H1 (cell line): ENCODE measurements around the gene WDR27. TPM values are rescaled to one million over a fixed set of nuclear protein-coding genes. Genes with fewer than 3 reads are reported as not detected.

Experiments
- CTCF ChIA-PET: fragments of 300-600 bp; sonication (Branson Sonifier 250); formaldehyde crosslinking; loops from one replicate; lab custom pipeline; 2021; ENCODE audit not compliant: partially characterized antibody; lab: Charles Lee
- POLR2A ChIA-PET: fragments of 300-600 bp; sonication (Branson Sonifier 250); formaldehyde crosslinking; loops from one replicate; lab custom pipeline; 2021; ENCODE audit warnings: inconsistent platforms; ENCODE audit not compliant: partially characterized antibody; lab: Charles Lee
- DNase-seq, 2 experiments: peaks; one replicate each; pipeline versions ENCODE4 v3.0.0 to v3.0.0-alpha.2; 2010 to 2022; ENCODE audit warnings: low spot score in 2 of 2, low read depth in 1 of 2, mixed read lengths in 1 of 2
- FAIRE-seq: peaks from 2 replicates; lab custom pipeline; 2011; peaks lifted over from hg19 to GRCh38; lab: Jason Lieb, UNC
- H2AFZ ChIP-seq: 2 replicates; pipeline ENCODE4 v1.8.1; 2012; ENCODE audit warnings: low read length, inconsistent platforms
- H2AK5ac ChIP-seq: 2 replicates; pipeline ENCODE4 v1.6.1; 2013; ENCODE audit warnings: low read depth, low read length
- H2BK120ac ChIP-seq: replicated peaks from 2 replicates; pipeline ENCODE3; 2013; ENCODE audit warnings: low read depth, low read length, inconsistent platforms
- H2BK12ac ChIP-seq: 2 replicates; pipeline ENCODE4 v1.6.1; 2013; ENCODE audit warnings: low read depth, low read length
- H2BK15ac ChIP-seq: 2 replicates; pipeline ENCODE4 v1.6.1; 2013; ENCODE audit warnings: low read length
- H2BK20ac ChIP-seq: 2 replicates; pipeline ENCODE4 v1.6.1; 2013; ENCODE audit warnings: low read length
- H2BK5ac ChIP-seq: 2 replicates; pipeline ENCODE4 v1.6.1; 2013; ENCODE audit warnings: low read depth, low read length
- H3K14ac ChIP-seq: 2 replicates; pipeline ENCODE4 v1.6.1; 2013; ENCODE audit warnings: inconsistent platforms; ENCODE audit not compliant: insufficient read length
- H3K18ac ChIP-seq: 2 replicates; pipeline ENCODE4 v1.6.1; 2013; ENCODE audit warnings: low read length; ENCODE audit errors: extremely low read depth
- H3K23ac ChIP-seq: 2 replicates; pipeline ENCODE4 v1.6.1; 2013; ENCODE audit warnings: inconsistent platforms; ENCODE audit not compliant: insufficient read length
- H3K23me2 ChIP-seq: 2 replicates; pipeline ENCODE4 v1.6.1; 2013; ENCODE audit warnings: low read depth, low read length
- H3K27ac ChIP-seq: 2 replicates; pipeline ENCODE4 v1.6.1; 2011; ENCODE audit warnings: low read depth, low read length, inconsistent platforms
- H3K27me3 ChIP-seq, 4 experiments: replicated peaks in 1 of 4; 1 replicate in 1 of 4; 2 replicates in 3 of 4; pipeline versions ENCODE4 v1.6.1 to v1.8.1; 2011 to 2013; ENCODE audit warnings: low read length in 3 of 4, mild to moderate bottlenecking in 3 of 4, inconsistent platforms in 2 of 4, mixed read lengths in 2 of 4, moderate library complexity in 1 of 4; ENCODE audit not compliant: control insufficient read depth in 3 of 4, insufficient read depth in 3 of 4; ENCODE audit errors: extremely low read depth in 1 of 4
- H3K36me3 ChIP-seq, 4 experiments: 2 replicates each; pipeline versions ENCODE4 v1.6.1 to v1.8.1; 2011 to 2013; ENCODE audit warnings: mild to moderate bottlenecking in 4 of 4, low read length in 3 of 4, moderate library complexity in 2 of 4, control low read depth in 1 of 4, inconsistent platforms in 1 of 4; ENCODE audit not compliant: insufficient read depth in 4 of 4, control insufficient read depth in 2 of 4
- H3K4ac ChIP-seq: replicated peaks from 2 replicates; pipeline ENCODE3; 2013; ENCODE audit warnings: low read length, low read depth, mixed read lengths, inconsistent platforms; ENCODE audit not compliant: insufficient read length
- H3K4me1 ChIP-seq, 4 experiments: replicated peaks in 1 of 4; 1 replicate in 1 of 4; 2 replicates in 3 of 4; pipeline versions ENCODE4 v1.6.1 to v1.8.1; 2011 to 2013; ENCODE audit warnings: low read length in 3 of 4, inconsistent platforms in 2 of 4, mixed read lengths in 1 of 4; ENCODE audit not compliant: insufficient read depth in 4 of 4, control insufficient read depth in 3 of 4
- H3K4me2 ChIP-seq, 2 experiments: 2 replicates each; pipeline versions ENCODE4 v1.6.1 to v1.8.1; 2011 to 2013; ENCODE audit warnings: low read depth in 2 of 2, low read length in 2 of 2, control low read depth in 1 of 2, inconsistent platforms in 1 of 2, mild to moderate bottlenecking in 1 of 2; ENCODE audit not compliant: insufficient read depth in 1 of 2
- H3K4me3 ChIP-seq, 4 experiments: fragments of 200-600, 300-600 bp in 1 of 4; sonication (generic), shearing (Covaris generic), sonication (Bioruptor Twin) in 1 of 4; 2 replicates each; pipeline versions ENCODE4 v1.5.1 to v1.8.1; 2011 to 2016; ENCODE audit warnings: low read length in 4 of 4, low read depth in 3 of 4, control low read depth in 2 of 4, inconsistent platforms in 2 of 4, mild to moderate bottlenecking in 2 of 4, mixed read lengths in 1 of 4, moderate library complexity in 1 of 4; ENCODE audit not compliant: insufficient read depth in 2 of 4; ENCODE audit errors: extremely low read depth in 1 of 4
- H3K56ac ChIP-seq: replicated peaks from 2 replicates; pipeline ENCODE3; 2013; ENCODE audit warnings: low read depth, mild to moderate bottlenecking, mixed read lengths, low read length, inconsistent platforms; ENCODE audit not compliant: insufficient read length
- H3K79me1 ChIP-seq: 2 replicates; pipeline ENCODE4 v1.6.1; 2013; ENCODE audit warnings: low read depth, low read length, control low read depth
- H3K79me2 ChIP-seq, 2 experiments: 2 replicates each; pipeline versions ENCODE4 v1.6.1 to v1.8.1; 2012 to 2013; ENCODE audit warnings: low read length in 2 of 2, mild to moderate bottlenecking in 2 of 2, inconsistent platforms in 1 of 2; ENCODE audit not compliant: insufficient read depth in 2 of 2, control insufficient read depth in 1 of 2
- H3K9ac ChIP-seq, 4 experiments: replicated peaks in 1 of 4; 1 replicate in 1 of 4; 2 replicates in 3 of 4; pipeline versions ENCODE4 v1.6.1 to v1.8.1; 2011 to 2013; ENCODE audit warnings: low read depth in 3 of 4, low read length in 3 of 4, control low read depth in 2 of 4, mild to moderate bottlenecking in 2 of 4, moderate library complexity in 2 of 4, inconsistent platforms in 1 of 4; ENCODE audit errors: extremely low read depth in 1 of 4
- H3K9me3 ChIP-seq, 2 experiments: 2 replicates each; pipeline versions ENCODE4 v1.6.1 to v1.8.1; 2012 to 2013; ENCODE audit warnings: mild to moderate bottlenecking in 2 of 2, moderate library complexity in 2 of 2, control low read depth in 1 of 2, inconsistent platforms in 1 of 2, low read depth in 1 of 2, low read length in 1 of 2, mixed read lengths in 1 of 2; ENCODE audit not compliant: insufficient read depth in 2 of 2
- H4K20me1 ChIP-seq, 2 experiments: replicated peaks in 1 of 2; 2 replicates each; pipeline versions ENCODE3 to v1.8.1; 2011 to 2013; ENCODE audit warnings: inconsistent platforms in 2 of 2, low read length in 2 of 2, mild to moderate bottlenecking in 1 of 2; ENCODE audit not compliant: insufficient read depth in 2 of 2, control insufficient read depth in 1 of 2
- H4K5ac ChIP-seq: 2 replicates; pipeline ENCODE4 v1.6.1; 2013; ENCODE audit warnings: low read length, low read depth, mixed read lengths, inconsistent platforms; ENCODE audit not compliant: insufficient read length
- H4K8ac ChIP-seq: 2 replicates; pipeline ENCODE4 v1.8.0; 2013; ENCODE audit warnings: mild to moderate bottlenecking, moderate library complexity, low read length, inconsistent platforms; ENCODE audit not compliant: insufficient read depth; ENCODE audit errors: extremely low read depth
- H4K91ac ChIP-seq: replicated peaks from 2 replicates; pipeline ENCODE3; 2013; ENCODE audit warnings: low read length, mixed read lengths, inconsistent platforms; ENCODE audit not compliant: insufficient read length
- CHD2 ChIP-seq: IDR thresholded peaks from 2 replicates; pipeline ENCODE4 v1.6.1; 2012; ENCODE audit warnings: low read length, improper control_type of control experiment
- CTBP2 ChIP-seq: IDR thresholded peaks from 2 replicates; pipeline ENCODE4 v1.7.0; 2011; ENCODE audit warnings: borderline replicate concordance, mild to moderate bottlenecking, moderate library complexity, mixed read lengths, low read length; ENCODE audit not compliant: insufficient read depth, insufficient read length
- EP300 ChIP-seq, 2 experiments: IDR thresholded peaks; 1 replicate in 1 of 2; 2 replicates in 1 of 2; pipeline ENCODE4 v1.6.1; 2011 to 2012; ENCODE audit warnings: low read depth in 2 of 2, low read length in 2 of 2, mild to moderate bottlenecking in 2 of 2, borderline replicate concordance in 1 of 2, inconsistent platforms in 1 of 2, moderate library complexity in 1 of 2
- FOSL1 ChIP-seq: IDR thresholded peaks from 2 replicates; pipeline ENCODE4 v1.6.1; 2011; ENCODE audit warnings: mild to moderate bottlenecking, low read depth, low read length, moderate library complexity; ENCODE audit not compliant: insufficient read depth
- JUN ChIP-seq: IDR thresholded peaks from 2 replicates; pipeline ENCODE4 v1.6.1; 2011; ENCODE audit warnings: low read depth, mild to moderate bottlenecking, improper control_type of control experiment, low read length
- KDM5A ChIP-seq: fragments of 200-600 bp; IDR thresholded peaks from 2 replicates; pipeline ENCODE4 v1.7.1; 2012; ENCODE audit warnings: mild to moderate bottlenecking, low read length, inconsistent platforms, mixed read lengths
- SIN3A ChIP-seq, 2 experiments: IDR thresholded peaks in 1 of 2; conservative IDR thresholded peaks in 1 of 2; 2 replicates each; pipeline ENCODE4 v1.6.1; 2011 to 2012; ENCODE audit warnings: low read length in 2 of 2, improper control_type of control experiment in 1 of 2, low read depth in 1 of 2, mild to moderate bottlenecking in 1 of 2
- SP4 ChIP-seq: IDR thresholded peaks from 2 replicates; pipeline ENCODE4 v1.6.1; 2012; ENCODE audit warnings: low read length, inconsistent platforms
- TBP ChIP-seq: IDR thresholded peaks from 2 replicates; pipeline ENCODE4 v1.6.1; 2011; ENCODE audit warnings: low read depth, low read length, improper control_type of control experiment
- polyA plus RNA-seq, 7 experiments: library from polyadenylated mRNA; depleted of rRNA in 3 of 7; stranded (reverse) in 5 of 7; unstranded in 2 of 7; fragments of >200 nt in 5 of 7; fragments of 200-250 nt in 2 of 7; gene quantifications; 1 replicate in 5 of 7; 2 replicates in 1 of 7; 4 replicates in 1 of 7; pipeline versions ENCODE4 v1.2.1 to v1.2.3, GENCODE V29; 2011 to 2013; ENCODE audit warnings: missing spikeins in 2 of 7, mixed read lengths in 2 of 7
- total RNA-seq: library from RNA; stranded (reverse); fragmentation: NEBNext Ultra II Directional; extraction: Animal tissue kit (Norgen Biotek cat#: 25700); gene quantifications from 2 replicates; pipeline ENCODE4 v1.2.1, GENCODE V29; 2021
- TF ChIP-seq, protein P1 (sequence below), 3 experiments: IDR thresholded peaks; 1 replicate in 2 of 3; 2 replicates in 1 of 3; pipeline versions ENCODE4 v1.5.1 to v1.6.1; 2011; ENCODE audit warnings: low read length in 3 of 3, mild to moderate bottlenecking in 3 of 3, inconsistent platforms in 2 of 3, low read depth in 1 of 3, moderate library complexity in 1 of 3; ENCODE audit not compliant: insufficient read depth in 1 of 3; ENCODE audit errors: control extremely low read depth in 1 of 3
- TF ChIP-seq, protein P2 (sequence below): IDR thresholded peaks from 2 replicates; pipeline ENCODE4 v1.6.1; 2012; ENCODE audit warnings: inconsistent platforms

The WDR27 gene
- total and polyA plus RNA-seq, 2 of the 8 experiments (the other 6 are each of a cell fraction or from before 2014, with no cell fraction given): 53.6 to 68.6 TPM

DNA sequence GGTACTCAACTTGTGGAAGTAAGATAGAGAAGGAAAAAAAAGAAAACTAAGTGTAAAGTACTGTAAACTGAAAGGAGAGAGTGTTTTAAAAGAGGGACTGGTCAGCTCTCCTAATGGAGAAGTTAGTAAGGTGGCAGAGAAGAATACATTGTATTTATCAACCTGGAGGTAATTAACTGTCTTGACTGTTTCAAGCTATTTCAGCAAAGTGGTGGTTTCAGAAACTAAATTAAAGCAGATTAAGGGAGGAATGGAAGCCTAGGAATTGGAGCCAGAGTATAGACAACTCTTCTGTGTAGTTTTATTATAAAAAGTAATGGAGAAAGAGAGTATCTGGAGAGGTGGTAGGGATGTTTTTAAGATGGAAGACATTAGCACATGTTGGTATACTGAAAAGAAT, 25.1 kb upstream of the WDR27 start:
- Histone ChIP-seq H3K4me3 (no peak overlapping the region), H3K56ac (no peak overlapping the region), H4K5ac (no peak overlapping the region), H2BK12ac (no peak overlapping the region), H2BK120ac (no peak overlapping the region), H4K91ac (no peak overlapping the region), H3K9ac (no peak overlapping the region), H2BK5ac (no peak overlapping the region), H3K18ac (no peak overlapping the region), H2AFZ (no peak overlapping the region), H3K79me1 (peaks cover 3% of the 10 kb centered on the region; the same call in 1 of the 2 replicates), H3K79me2 (peaks cover 0 to 13% of the 10 kb centered on the region in 2 experiments; a peak in 2 of 4 replicates), H3K4ac (no peak overlapping the region), H3K4me1 (peaks cover 0 to 9% (median 4%) of the 10 kb centered on the region in 4 experiments; a peak in 5 of 7 replicates), H2BK20ac (no peak overlapping the region), H3K23me2 (peaks cover 15% of the 10 kb centered on the region), H3K23ac (no peak overlapping the region), H2BK15ac (no peak overlapping the region), H3K36me3 (no peaks in the 10 kb centered on the region), H3K4me2 (no peak overlapping the region), H3K14ac (no peak overlapping the region), H3K27ac (no peak overlapping the region), H4K8ac (no peak overlapping the region), H3K9me3 (no peaks in the 10 kb centered on the region), H4K20me1 (peaks cover 0 to 8% of the 10 kb centered on the region in 2 experiments), H2AK5ac (no peak overlapping the region), H3K27me3 (peaks cover 0 to 2% (median under 1%) of the 10 kb centered on the region in 4 experiments; a peak in 1 of 7 replicates)
- ChIA-PET CTCF (interaction anchor here (0.6 to 1.4 kb wide), 3 partner anchors 10 to 71 kb away, joined by 3 read pairs; no protein-coding TSS in a partner anchor), POLR2A (interaction anchor here (0.9 to 1.7 kb wide), 2 partner anchors 14 to 25 kb away, joined by 3 to 4 read pairs; partner anchors contain the start of genes C6orf120 and WDR27)
- no peak for FAIRE-seq
- DNase-seq: no peak
- TF ChIP-seq EP300 (IDR thresholded peaks at IDR 0.05; ENCODE audit: borderline replicate concordance in 1 of 2, low read depth in 2 of 2, low read length in 2 of 2) (no peak), SIN3A (conservative IDR thresholded peaks at IDR 0.05 in 1 of 2, IDR thresholded peaks at IDR 0.05 in 1 of 2; ENCODE audit: low read depth in 1 of 2, low read length in 2 of 2) (no peak), CHD2 (no peak), KDM5A (no peak), TBP (no peak), JUN (no peak), FOSL1 (no peak), SP4 (no peak), CTBP2 (no peak)
- TF ChIP-seq, protein P1, sequence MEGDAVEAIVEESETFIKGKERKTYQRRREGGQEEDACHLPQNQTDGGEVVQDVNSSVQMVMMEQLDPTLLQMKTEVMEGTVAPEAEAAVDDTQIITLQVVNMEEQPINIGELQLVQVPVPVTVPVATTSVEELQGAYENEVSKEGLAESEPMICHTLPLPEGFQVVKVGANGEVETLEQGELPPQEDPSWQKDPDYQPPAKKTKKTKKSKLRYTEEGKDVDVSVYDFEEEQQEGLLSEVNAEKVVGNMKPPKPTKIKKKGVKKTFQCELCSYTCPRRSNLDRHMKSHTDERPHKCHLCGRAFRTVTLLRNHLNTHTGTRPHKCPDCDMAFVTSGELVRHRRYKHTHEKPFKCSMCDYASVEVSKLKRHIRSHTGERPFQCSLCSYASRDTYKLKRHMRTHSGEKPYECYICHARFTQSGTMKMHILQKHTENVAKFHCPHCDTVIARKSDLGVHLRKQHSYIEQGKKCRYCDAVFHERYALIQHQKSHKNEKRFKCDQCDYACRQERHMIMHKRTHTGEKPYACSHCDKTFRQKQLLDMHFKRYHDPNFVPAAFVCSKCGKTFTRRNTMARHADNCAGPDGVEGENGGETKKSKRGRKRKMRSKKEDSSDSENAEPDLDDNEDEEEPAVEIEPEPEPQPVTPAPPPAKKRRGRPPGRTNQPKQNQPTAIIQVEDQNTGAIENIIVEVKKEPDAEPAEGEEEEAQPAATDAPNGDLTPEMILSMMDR (IDR thresholded peaks at IDR 0.05; ENCODE audit: control extremely low read depth in 1 of 3, insufficient read depth in 1 of 3, low read depth in 1 of 3, low read length in 3 of 3): no peak
- TF ChIP-seq, protein P2, sequence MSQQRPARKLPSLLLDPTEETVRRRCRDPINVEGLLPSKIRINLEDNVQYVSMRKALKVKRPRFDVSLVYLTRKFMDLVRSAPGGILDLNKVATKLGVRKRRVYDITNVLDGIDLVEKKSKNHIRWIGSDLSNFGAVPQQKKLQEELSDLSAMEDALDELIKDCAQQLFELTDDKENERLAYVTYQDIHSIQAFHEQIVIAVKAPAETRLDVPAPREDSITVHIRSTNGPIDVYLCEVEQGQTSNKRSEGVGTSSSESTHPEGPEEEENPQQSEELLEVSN: no peak
